ENCODE measurements around the gene SNRNP70. TPM values are rescaled to one million over a fixed set of nuclear protein-coding genes. Genes with fewer than 3 reads are reported as not detected.

The SNRNP70 gene
- total and polyA plus RNA-seq, 2 of the 13 experiments (the other 11 are each of a cell fraction or from before 2014, with no cell fraction given): 150 to 210 TPM

DNA sequence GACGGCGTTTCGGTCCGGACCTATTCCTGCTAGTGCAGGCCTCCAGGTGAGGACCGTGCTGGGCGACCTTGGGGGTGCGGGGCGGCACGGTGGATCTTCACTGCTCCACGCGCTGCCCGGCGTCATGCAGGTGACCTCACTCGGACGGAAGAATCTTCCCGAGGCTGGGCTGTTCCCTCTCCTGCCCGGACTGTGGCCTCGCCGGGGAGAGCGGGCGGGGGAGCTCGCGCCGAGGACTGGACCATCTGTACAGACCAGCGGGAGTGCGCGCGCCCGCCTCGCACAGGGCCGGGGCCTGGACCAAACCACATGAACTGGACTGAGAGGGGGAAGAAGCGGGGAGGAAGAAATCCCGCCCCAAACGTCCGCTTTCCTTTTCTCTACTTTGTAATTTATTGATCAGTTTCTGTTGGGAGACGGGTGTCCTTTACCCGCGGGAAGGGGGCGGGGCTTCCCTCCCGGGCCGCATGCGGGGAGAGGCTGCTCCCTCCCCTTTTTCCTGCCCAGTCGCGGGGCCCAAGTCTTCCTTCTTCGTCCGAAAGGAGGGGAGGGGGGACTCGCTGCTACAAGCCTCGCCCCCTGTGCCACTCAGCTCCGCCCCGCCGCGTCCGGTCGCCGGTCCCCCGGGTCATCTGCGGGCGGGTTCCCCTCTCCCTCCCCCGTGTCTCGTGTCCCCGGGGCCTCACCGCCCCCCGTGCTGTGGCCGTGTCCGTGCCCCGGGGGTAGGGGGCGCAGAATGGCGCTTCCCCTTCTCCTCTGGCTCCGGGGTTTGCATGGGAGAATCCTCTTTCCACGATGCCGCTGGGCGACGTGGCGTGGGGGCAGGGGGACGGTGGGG lies 65.1 kb downstream of the SNRNP70 start (continued):
- TF ChIP-seq, protein P1, sequence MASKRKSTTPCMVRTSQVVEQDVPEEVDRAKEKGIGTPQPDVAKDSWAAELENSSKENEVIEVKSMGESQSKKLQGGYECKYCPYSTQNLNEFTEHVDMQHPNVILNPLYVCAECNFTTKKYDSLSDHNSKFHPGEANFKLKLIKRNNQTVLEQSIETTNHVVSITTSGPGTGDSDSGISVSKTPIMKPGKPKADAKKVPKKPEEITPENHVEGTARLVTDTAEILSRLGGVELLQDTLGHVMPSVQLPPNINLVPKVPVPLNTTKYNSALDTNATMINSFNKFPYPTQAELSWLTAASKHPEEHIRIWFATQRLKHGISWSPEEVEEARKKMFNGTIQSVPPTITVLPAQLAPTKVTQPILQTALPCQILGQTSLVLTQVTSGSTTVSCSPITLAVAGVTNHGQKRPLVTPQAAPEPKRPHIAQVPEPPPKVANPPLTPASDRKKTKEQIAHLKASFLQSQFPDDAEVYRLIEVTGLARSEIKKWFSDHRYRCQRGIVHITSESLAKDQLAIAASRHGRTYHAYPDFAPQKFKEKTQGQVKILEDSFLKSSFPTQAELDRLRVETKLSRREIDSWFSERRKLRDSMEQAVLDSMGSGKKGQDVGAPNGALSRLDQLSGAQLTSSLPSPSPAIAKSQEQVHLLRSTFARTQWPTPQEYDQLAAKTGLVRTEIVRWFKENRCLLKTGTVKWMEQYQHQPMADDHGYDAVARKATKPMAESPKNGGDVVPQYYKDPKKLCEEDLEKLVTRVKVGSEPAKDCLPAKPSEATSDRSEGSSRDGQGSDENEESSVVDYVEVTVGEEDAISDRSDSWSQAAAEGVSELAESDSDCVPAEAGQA (IDR thresholded peaks at IDR 0.05; ENCODE audit: low read depth): peak; percentile 70; the same call in 1 of the 2 replicates
- TF ChIP-seq, protein P1 (CRISPR knock-in tag; IDR thresholded peaks at IDR 0.05; ENCODE audit: borderline replicate concordance): no peak
- TF ChIP-seq FOXK1 (CRISPR knock-in tag; IDR thresholded peaks at IDR 0.05; ENCODE audit: borderline replicate concordance, low read depth): 0 out of 2 replicates have a peak, but pooled peaks have one; percentile 7
- TF ChIP-seq ATF7 (IDR thresholded peaks at IDR 0.05): peak; percentile 66
- TF ChIP-seq ATF7 (CRISPR knock-in tag; IDR thresholded peaks at IDR 0.05): peak; percentile 62; the same call in 1 of the 2 replicates
- TF ChIP-seq RXRA (CRISPR knock-in tag; IDR thresholded peaks at IDR 0.05): peak; percentile 27
- no peak for TF ChIP-seq MLLT10 (CRISPR knock-in tag; IDR thresholded peaks at IDR 0.05)
- peak; percentile 75 for TF ChIP-seq GABPB1 (CRISPR knock-in tag; IDR thresholded peaks at IDR 0.05)
- TF ChIP-seq SOX5 (CRISPR knock-in tag; IDR thresholded peaks at IDR 0.05; ENCODE audit: borderline replicate concordance): no peak; the same call in 1 of the 2 replicates
- peak; percentile 74; the same call in 1 of the 2 replicates for TF ChIP-seq ZSCAN31 (CRISPR knock-in tag; IDR thresholded peaks at IDR 0.05; ENCODE audit: low read depth)
- peak; percentile 10; the same call in 1 of the 2 replicates for TF ChIP-seq GATAD2A (CRISPR knock-in tag; IDR thresholded peaks at IDR 0.05)
- peak; percentile 43; the same call in 1 of the 2 replicates for TF ChIP-seq GATAD1 (CRISPR knock-in tag; IDR thresholded peaks at IDR 0.05)
- TF ChIP-seq ZSCAN29 (CRISPR knock-in tag; conservative IDR thresholded peaks at IDR 0.05): peak; percentile 84; the same call in 1 of the 2 replicates
- no peak for TF ChIP-seq MTF1 (CRISPR knock-in tag; IDR thresholded peaks at IDR 0.05)
- no peak for TF ChIP-seq ZKSCAN1 (IDR thresholded peaks at IDR 0.05; ENCODE audit: low read length)
- TF ChIP-seq, protein P2, sequence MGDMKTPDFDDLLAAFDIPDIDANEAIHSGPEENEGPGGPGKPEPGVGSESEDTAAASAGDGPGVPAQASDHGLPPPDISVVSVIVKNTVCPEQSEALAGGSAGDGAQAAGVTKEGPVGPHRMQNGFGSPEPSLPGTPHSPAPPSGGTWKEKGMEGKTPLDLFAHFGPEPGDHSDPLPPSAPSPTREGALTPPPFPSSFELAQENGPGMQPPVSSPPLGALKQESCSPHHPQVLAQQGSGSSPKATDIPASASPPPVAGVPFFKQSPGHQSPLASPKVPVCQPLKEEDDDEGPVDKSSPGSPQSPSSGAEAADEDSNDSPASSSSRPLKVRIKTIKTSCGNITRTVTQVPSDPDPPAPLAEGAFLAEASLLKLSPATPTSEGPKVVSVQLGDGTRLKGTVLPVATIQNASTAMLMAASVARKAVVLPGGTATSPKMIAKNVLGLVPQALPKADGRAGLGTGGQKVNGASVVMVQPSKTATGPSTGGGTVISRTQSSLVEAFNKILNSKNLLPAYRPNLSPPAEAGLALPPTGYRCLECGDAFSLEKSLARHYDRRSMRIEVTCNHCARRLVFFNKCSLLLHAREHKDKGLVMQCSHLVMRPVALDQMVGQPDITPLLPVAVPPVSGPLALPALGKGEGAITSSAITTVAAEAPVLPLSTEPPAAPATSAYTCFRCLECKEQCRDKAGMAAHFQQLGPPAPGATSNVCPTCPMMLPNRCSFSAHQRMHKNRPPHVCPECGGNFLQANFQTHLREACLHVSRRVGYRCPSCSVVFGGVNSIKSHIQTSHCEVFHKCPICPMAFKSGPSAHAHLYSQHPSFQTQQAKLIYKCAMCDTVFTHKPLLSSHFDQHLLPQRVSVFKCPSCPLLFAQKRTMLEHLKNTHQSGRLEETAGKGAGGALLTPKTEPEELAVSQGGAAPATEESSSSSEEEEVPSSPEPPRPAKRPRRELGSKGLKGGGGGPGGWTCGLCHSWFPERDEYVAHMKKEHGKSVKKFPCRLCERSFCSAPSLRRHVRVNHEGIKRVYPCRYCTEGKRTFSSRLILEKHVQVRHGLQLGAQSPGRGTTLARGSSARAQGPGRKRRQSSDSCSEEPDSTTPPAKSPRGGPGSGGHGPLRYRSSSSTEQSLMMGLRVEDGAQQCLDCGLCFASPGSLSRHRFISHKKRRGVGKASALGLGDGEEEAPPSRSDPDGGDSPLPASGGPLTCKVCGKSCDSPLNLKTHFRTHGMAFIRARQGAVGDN (CRISPR knock-in tag; IDR thresholded peaks at IDR 0.05): peak; percentile 98
- TF ChIP-seq TCF12 (IDR thresholded peaks at IDR 0.05): no peak
- TF ChIP-seq TCF12 (CRISPR knock-in tag; IDR thresholded peaks at IDR 0.05): peak; percentile 73; the same call in 1 of the 2 replicates
- 0 out of 2 replicates have a peak, but pooled peaks have one; percentile 61 for TF ChIP-seq ZNF703 (CRISPR knock-in tag; IDR thresholded peaks at IDR 0.05; ENCODE audit: borderline replicate concordance)
